Progenitor cell of endocrine pancreas (in vitro differentiated cells): ENCODE measurements around the gene MARCHF5. TPM values are rescaled to one million over a fixed set of nuclear protein-coding genes. Genes with fewer than 3 reads are reported as not detected.
"Not testable (repeated sequence)": the region's sequence is repeated elsewhere in the genome, so short reads cannot be mapped to it uniquely, and the experiment has no call there.

Experiments used
- DNase-seq: peaks from one replicate; pipeline ENCODE4 v3.0.0; 2021; ENCODE audit warnings: low spot score; ENCODE audit not compliant: unreplicated experiment
- H3K27ac Mint-ChIP-seq: 2 replicates; pipeline ENCODE4 v1.8.0; 2021; ENCODE audit warnings: mild to moderate bottlenecking, moderate library complexity, mixed read lengths
- H3K27me3 Mint-ChIP-seq: 2 replicates; pipeline ENCODE4 v1.8.0; 2021; ENCODE audit warnings: mixed read lengths
- H3K36me3 Mint-ChIP-seq: 2 replicates; pipeline ENCODE4 v1.8.0; 2022; ENCODE audit warnings: mixed read lengths; ENCODE audit not compliant: insufficient read depth
- H3K4me1 Mint-ChIP-seq: 2 replicates; pipeline ENCODE4 v1.8.0; 2021; ENCODE audit warnings: low read depth, mixed read lengths
- H3K4me3 Mint-ChIP-seq: 2 replicates; pipeline ENCODE4 v1.8.0; 2021; ENCODE audit warnings: low read depth, mild to moderate bottlenecking, moderate library complexity, mixed read lengths
- H3K9me3 Mint-ChIP-seq: 2 replicates; pipeline ENCODE4 v1.8.0; 2021; ENCODE audit warnings: low read depth, mixed read lengths
- total RNA-seq: library from RNA; stranded (reverse); gene quantifications from 2 replicates; pipeline ENCODE4 v1.2.1, GENCODE V29; 2021
- TF ChIP-seq, protein P1 (sequence below): fragments of 200-600 bp; sonication (generic); IDR thresholded peaks from one replicate; pipeline ENCODE4 v1.5.0; 2021; ENCODE audit warnings: antibody characterized with exemption, mild to moderate bottlenecking; ENCODE audit not compliant: unreplicated experiment

The MARCHF5 gene
- total RNA-seq, 1 donor from 2014 or later = 59.9 TPM

DNA sequence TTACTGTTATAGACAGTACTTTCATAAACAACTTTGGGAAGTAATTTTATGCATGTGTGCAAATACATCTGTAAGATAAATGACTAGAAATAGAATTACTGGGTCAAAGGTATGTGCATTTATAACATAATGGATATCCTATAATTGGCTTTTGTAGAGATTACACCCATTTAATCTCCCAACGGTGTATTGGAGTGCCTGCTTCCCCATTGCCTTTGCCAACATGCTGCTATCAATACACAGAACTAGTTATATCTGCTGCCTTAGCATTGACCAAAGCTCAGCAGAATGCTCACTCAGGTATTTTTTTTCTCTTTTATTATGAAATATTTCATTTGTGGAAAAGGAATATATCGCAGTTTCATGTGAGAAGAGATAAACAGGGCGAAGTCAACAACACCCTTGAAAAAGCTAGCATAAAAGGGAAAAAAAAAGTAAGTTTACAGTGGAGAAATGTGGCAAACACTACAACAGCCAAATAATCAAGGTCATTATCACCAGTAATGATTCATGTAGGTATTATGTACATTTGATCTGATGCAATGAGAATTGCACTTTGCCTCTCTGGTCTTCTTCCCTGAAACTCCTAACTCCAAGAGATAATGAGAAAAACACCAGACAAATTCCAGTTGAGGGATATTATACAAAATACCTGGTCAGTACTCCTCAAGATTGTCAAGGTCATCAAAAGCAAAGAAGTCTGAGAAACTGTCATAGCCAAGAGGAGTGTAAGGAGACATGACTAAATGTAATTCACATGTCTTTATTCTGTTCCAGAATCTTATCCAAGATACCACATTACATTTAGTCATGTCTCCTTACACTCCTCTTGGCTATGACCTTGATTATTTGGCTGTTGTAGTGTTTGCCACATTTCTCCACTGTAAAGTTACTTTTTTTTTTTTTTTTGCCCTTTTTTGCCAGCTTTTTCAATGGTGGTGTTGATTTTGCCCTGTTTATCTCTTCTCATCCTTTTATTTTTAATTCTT lies 36.8 kb downstream of the MARCHF5 start:
- Mint-ChIP-seq H3K36me3 (peaks cover 8% of the 10 kb centered on the region), H3K27ac (no peak overlapping the region), H3K27me3 (no peaks in the 10 kb centered on the region), H3K4me1 (peaks cover 6% of the 10 kb centered on the region), H3K9me3 (peaks cover 5% of the 10 kb centered on the region), H3K4me3 (no peak overlapping the region)
- DNase-seq = no peak
- TF ChIP-seq, protein P1, sequence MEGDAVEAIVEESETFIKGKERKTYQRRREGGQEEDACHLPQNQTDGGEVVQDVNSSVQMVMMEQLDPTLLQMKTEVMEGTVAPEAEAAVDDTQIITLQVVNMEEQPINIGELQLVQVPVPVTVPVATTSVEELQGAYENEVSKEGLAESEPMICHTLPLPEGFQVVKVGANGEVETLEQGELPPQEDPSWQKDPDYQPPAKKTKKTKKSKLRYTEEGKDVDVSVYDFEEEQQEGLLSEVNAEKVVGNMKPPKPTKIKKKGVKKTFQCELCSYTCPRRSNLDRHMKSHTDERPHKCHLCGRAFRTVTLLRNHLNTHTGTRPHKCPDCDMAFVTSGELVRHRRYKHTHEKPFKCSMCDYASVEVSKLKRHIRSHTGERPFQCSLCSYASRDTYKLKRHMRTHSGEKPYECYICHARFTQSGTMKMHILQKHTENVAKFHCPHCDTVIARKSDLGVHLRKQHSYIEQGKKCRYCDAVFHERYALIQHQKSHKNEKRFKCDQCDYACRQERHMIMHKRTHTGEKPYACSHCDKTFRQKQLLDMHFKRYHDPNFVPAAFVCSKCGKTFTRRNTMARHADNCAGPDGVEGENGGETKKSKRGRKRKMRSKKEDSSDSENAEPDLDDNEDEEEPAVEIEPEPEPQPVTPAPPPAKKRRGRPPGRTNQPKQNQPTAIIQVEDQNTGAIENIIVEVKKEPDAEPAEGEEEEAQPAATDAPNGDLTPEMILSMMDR = no peak

DNA sequence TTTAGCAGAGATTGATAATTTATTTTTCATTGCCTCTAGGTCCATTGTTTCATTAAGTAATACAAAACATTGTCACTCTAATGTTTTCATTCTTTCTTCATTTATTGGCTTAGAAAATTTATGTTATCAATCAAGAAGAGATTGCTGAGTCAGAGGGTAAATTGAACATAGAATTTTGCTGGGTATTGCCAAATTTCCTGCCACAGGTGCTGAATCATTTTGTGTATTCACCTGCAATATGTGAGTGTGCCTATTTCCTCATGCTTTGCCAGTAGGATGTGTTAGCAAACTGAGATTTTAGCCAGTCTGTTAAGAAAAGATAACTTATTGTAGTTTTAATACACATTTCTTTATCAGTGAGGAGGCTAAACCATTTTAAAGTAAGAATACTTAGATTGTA lies 38.0 kb downstream of the MARCHF5 start:
- Mint-ChIP-seq H3K27ac (peak overlapping the region; percentile 46), H3K9me3 (no peaks in the 10 kb centered on the region), H3K4me3 (no peak overlapping the region), H3K4me1 (peaks cover 6% of the 10 kb centered on the region), H3K36me3 (peaks cover 1% of the 10 kb centered on the region), H3K27me3 (no peaks in the 10 kb centered on the region)
- TF ChIP-seq, protein P1 = no peak
- DNase-seq = no peak

- H3K9me3 Mint-ChIP-seq, DNase-seq, H3K36me3 Mint-ChIP-seq, H3K27me3 Mint-ChIP-seq, H3K4me1 Mint-ChIP-seq, H3K4me3 Mint-ChIP-seq: not testable (repeated sequence)
- peak overlapping the region; percentile 51 for H3K27ac Mint-ChIP-seq
These were observed 39.0 kb downstream of the MARCHF5 start for GRCh38 chr10:92329927-92330326.

DNA sequence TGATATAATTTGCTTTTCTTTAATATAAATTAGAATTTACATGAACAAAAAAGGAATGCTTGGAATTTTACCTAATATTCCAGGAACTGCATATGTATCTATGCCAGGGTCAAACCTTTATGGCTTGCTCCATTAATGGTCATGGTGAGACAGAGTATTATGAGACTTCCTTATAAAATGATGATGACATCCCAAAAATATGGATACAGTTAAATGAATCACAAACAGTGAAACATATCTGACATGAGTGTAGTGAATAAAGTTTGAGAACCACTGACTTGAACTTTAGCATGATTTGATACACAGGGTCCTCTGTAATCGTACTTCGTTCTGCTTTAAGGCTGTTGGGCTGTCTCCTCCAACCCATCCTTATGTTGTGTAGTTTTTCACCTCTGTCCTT lies 51.8 kb downstream of the MARCHF5 start:
- Mint-ChIP-seq H3K9me3 (no peaks in the 10 kb centered on the region), H3K4me3 (no peak overlapping the region), H3K27me3 (no peaks in the 10 kb centered on the region), H3K4me1 (no peaks in the 10 kb centered on the region), H3K36me3 (peaks cover 13% of the 10 kb centered on the region), H3K27ac (no peak overlapping the region)
- TF ChIP-seq, protein P1 = no peak
- DNase-seq = no peak

DNA sequence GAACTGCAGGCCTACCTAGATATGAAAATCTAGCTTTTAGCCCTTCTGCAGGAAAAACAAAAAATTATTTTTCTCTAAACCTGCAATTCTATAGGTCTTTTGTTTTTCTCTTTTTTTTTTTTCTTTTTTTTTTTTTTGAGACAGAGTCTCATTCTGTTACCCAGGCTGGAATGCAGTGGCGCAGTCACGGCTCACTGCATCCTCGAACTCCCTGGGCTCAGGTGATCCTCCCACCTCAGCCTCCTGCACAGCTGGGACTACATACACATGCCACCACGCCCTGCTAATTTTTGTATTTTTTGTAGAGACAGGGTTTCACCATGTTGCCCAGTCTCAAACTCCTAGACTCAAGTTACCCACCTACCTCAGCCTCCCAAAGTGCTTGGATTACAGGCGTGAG lies 54.6 kb downstream of the MARCHF5 start:
- H3K27me3 Mint-ChIP-seq, H3K9me3 Mint-ChIP-seq, H3K4me1 Mint-ChIP-seq, H3K4me3 Mint-ChIP-seq, H3K27ac Mint-ChIP-seq, DNase-seq: not testable (repeated sequence)
- peaks cover 30% of the 10 kb centered on the region for H3K36me3 Mint-ChIP-seq

DNA sequence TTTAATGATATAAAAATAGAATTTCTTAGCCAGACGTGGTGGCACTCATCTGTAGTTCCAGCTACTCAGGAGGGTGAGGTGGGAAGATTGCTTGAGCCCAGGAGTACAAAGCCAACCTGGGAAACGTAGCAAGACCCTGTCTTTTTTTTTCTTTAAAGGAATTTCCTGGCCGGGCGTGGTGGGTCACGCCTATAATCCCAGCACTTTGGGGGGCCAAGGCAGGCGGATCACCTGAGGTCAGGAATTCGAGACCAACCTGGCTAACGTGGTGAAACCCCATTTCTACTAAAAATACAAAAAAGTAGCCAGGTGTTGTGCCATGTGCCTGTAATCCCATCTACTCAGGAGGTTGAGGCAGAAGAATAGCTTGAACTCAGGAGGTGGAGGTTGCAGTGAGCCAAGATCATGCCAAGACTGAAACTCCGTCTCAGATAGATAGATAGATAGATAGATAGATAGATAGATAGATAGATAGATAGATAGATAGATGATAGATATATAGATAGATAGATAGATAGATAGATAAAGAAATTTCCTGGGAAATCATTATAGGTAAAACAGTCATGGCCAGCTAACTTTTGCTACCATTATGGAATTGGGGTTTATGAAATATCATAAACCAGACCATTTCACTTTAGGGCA lies 56.2 kb downstream of the MARCHF5 start:
- H3K27ac Mint-ChIP-seq, H3K4me1 Mint-ChIP-seq, H3K4me3 Mint-ChIP-seq, H3K27me3 Mint-ChIP-seq, H3K9me3 Mint-ChIP-seq, DNase-seq: not testable (repeated sequence)
- H3K36me3 Mint-ChIP-seq = peaks cover 30% of the 10 kb centered on the region
